Right atrium auricular region (tissue), 2 donors: ENCODE data around the gene MAMDC4. TPM values are rescaled to one million over a fixed set of nuclear protein-coding genes. Genes with fewer than 3 reads are reported as not detected.

Experiments
- DNase-seq: peaks from one replicate; pipeline ENCODE4 v3.0.0-alpha.2; 2019; ENCODE audit warnings: low spot score
- H3K27ac ChIP-seq, 2 donors: fragments of 200-600 bp; sonication (generic); 1 replicate in 1 of 2; 2 replicates in 1 of 2; pipeline ENCODE4 v1.5.1; 2016 to 2019
- H3K27me3 ChIP-seq, 2 donors: fragments of 200-600 bp; sonication (generic); one replicate each; pipeline versions ENCODE4 v1.5.1 to v1.6.0; 2017 to 2019
- H3K36me3 ChIP-seq: fragments of 200-600 bp; sonication (generic); one replicate; pipeline ENCODE4 v1.5.1; 2016
- H3K4me1 ChIP-seq, 2 donors: fragments of 200-600 bp; sonication (generic); one replicate each; pipeline versions ENCODE4 v1.5.1 to v1.6.0; 2017 to 2019
- H3K4me3 ChIP-seq, 2 donors: fragments of 200-600 bp; sonication (generic); 1 replicate in 1 of 2; 2 replicates in 1 of 2; pipeline ENCODE4 v1.5.1; 2017 to 2019; ENCODE audit warnings: mild to moderate bottlenecking in 1 of 2, moderate library complexity in 1 of 2
- H3K9me3 ChIP-seq, 2 donors: fragments of 200-600 bp; sonication (generic); one replicate each; pipeline ENCODE4 v1.5.1; 2019
- CTCF ChIP-seq, 2 donors: fragments of 200-600 bp; sonication (generic); IDR thresholded peaks; one replicate each; pipeline ENCODE4 v1.5.1; 2019; ENCODE audit warnings: antibody characterized with exemption in 2 of 2
- total RNA-seq, 2 donors: library from RNA; depleted of rRNA; stranded (reverse); fragments of >200 nt; gene quantifications; one replicate each; pipeline ENCODE4 v1.1.0, GENCODE V29; 2016

The MAMDC4 gene
- total RNA-seq, 2 donors from 2014 or later: 1.7 to 2.0 TPM

DNA sequence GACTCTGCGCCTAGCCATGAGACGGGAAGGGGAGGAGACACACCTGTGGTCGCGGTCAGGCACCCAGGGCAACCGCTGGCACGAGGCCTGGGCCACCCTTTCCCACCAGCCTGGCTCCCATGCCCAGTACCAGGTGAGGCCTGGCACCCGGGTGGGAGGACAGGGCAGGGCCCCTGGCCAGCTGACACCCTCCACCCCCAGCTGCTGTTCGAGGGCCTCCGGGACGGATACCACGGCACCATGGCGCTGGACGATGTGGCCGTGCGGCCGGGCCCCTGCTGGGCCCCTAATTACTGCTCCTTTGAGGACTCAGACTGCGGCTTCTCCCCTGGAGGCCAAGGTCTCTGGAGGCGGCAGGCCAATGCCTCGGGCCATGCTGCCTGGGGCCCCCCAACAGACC, 5.0 kb downstream of the MAMDC4 start:
- Histone ChIP-seq H3K27me3 (no peaks in the 10 kb centered on the region), H3K9me3 (no peaks in the 10 kb centered on the region), H3K4me3 (no peak overlapping the region), H3K36me3 (peaks cover 18% of the 10 kb centered on the region), H3K27ac (no peak overlapping the region), H3K4me1 (peaks cover 0 to 13% of the 10 kb centered on the region in 2 donors)
- DNase-seq: no peak
- no peak for TF ChIP-seq CTCF (IDR thresholded peaks at IDR 0.05)

DNA sequence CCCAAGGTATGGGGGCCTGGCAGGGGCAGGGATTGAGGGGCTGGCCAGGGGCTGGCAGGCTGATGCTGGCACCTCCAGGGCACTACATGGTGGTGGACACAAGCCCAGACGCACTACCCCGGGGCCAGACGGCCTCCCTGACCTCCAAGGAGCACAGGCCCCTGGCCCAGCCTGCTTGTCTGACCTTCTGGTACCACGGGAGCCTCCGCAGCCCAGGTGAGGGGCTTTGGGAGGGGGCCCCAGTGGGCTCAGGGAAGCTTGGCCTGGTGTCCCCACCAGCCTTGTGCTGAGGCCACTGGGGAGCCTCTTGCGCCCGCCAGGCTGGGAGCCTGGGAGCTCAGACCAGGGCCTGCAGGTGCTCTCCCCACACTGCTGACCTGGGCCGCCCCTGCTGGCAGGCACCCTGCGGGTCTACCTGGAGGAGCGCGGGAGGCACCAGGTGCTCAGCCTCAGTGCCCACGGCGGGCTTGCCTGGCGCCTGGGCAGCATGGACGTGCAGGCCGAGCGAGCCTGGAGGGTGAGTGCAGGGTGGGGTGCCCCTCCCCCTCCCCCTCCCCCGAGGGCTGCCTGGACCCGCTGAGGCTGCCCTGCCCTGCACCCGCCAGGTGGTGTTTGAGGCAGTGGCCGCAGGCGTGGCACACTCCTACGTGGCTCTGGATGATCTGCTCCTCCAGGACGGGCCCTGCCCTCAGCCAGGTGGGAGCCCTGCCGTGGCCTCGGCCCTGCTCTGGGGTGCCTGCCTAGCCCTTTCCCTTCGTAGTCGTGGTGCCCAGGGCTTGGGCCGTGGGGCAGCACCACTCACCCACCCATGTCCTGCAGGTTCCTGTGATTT, 5.7 kb downstream of the MAMDC4 start:
- no peaks in the 10 kb centered on the region for H3K27me3 ChIP-seq
- no peak for DNase-seq

GRCh38 chr9:136858452-136858843, 6.3 kb downstream of the MAMDC4 start:
- H3K36me3 ChIP-seq: peaks cover 30% of the 10 kb centered on the region
- peaks cover 0 to 13% of the 10 kb centered on the region in 2 donors for H3K4me1 ChIP-seq
- no peak for DNase-seq
- peak overlapping the region; percentile 17 to 67 for H3K27ac ChIP-seq
- H3K27me3 ChIP-seq: no peaks in the 10 kb centered on the region
- H3K9me3 ChIP-seq: no peaks in the 10 kb centered on the region
- TF ChIP-seq CTCF (IDR thresholded peaks at IDR 0.05): no peak
- no peak overlapping the region for H3K4me3 ChIP-seq

More for the DNA sequence above, 5.7 kb downstream of the MAMDC4 start:
- TF ChIP-seq CTCF (IDR thresholded peaks at IDR 0.05): no peak
- H3K4me1 ChIP-seq: peaks cover 0 to 13% of the 10 kb centered on the region in 2 donors
- no peaks in the 10 kb centered on the region for H3K9me3 ChIP-seq
- H3K4me3 ChIP-seq: no peak overlapping the region
- peaks cover 24% of the 10 kb centered on the region for H3K36me3 ChIP-seq
- H3K27ac ChIP-seq: no peak overlapping the region

DNA sequence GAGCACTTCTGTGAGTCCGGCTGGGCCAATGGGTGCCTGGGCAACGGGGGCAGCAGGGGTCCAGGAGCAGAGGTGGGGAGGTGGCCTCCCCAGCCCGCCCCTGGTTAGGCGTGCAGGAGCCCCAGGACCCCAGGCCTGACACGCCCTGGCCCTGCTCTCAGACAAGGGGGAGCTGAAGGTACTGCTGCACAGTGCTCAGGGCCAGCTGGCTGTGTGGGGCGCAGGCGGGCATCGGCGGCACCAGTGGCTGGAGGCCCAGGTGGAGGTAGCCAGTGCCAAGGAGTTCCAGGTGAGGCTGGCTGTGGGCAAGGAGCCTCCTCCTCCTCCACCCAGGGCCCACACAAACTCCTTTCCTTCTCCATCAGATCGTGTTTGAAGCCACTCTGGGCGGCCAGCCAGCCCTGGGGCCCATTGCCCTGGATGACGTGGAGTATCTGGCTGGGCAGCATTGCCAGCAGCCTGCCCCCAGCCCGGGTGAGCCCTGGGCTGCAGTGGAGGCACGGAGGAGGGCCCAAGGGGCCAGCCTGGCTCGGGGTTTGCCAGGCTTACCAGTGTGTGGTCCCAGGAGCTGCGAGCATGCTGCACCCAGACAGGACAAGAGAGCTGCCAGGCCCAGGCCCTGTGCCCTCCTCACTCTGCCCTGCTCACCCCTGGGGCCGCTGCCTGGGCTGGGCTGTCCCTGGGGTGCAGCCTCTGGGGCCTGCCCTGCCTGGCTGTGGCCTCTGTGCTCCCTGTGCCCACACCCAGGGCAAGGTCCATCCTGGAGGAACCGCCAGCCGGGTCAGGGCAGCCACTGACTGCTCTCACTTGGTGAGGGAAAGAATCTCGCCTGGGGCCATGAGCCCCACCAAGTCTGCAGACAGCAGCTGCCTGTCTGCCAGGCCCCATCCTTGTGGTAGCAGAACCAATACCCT, 7.0 kb downstream of the MAMDC4 start:
- H3K4me1 ChIP-seq: peaks cover 0 to 17% of the 10 kb centered on the region in 2 donors
- H3K4me3 ChIP-seq: no peak overlapping the region
- peaks cover 35% of the 10 kb centered on the region for H3K36me3 ChIP-seq
- H3K9me3 ChIP-seq: no peaks in the 10 kb centered on the region
- peak overlapping the region; percentile 17 to 67 for H3K27ac ChIP-seq
- no peaks in the 10 kb centered on the region for H3K27me3 ChIP-seq
- no peak for TF ChIP-seq CTCF (IDR thresholded peaks at IDR 0.05)
- no peak for DNase-seq

- Histone ChIP-seq H3K9me3 (no peaks in the 10 kb centered on the region), H3K27ac (no peak overlapping the region), H3K4me3 (no peak overlapping the region), H3K36me3 (peaks cover 35% of the 10 kb centered on the region), H3K4me1 (peaks cover 0 to 30% of the 10 kb centered on the region in 2 donors), H3K27me3 (no peaks in the 10 kb centered on the region)
- no peak for TF ChIP-seq CTCF (IDR thresholded peaks at IDR 0.05)
- DNase-seq: no peak
These were observed 8.4 kb downstream of the MAMDC4 start for GRCh38 chr9:136860529-136860928.
